Medulla oblongata (tissue), 1 donor: ENCODE results near the gene WNT9B.

Experiments
- DNase-seq: peaks from one replicate; pipeline ENCODE4 v3.0.0-alpha.2; 2015; ENCODE audit errors: extremely low spot score

WNT9B gene

GRCh38 chr17:46851029-46851741 lies at the start of gene WNT9B:
WNT9B (plus strand) TSS chr17:46851583; CDS start chr17:46851639, 56 bp downstream.
- no peak for DNase-seq

- no peak for DNase-seq
Measured at GRCh38 chr17:46802800-46803199, 48.6 kb upstream of the WNT9B start.

GRCh38 chr17:46803544-46803943 lies 47.8 kb upstream of the WNT9B start:
- no peak for DNase-seq

GRCh38 chr17:46805771-46806170 lies 45.6 kb upstream of the WNT9B start:
- DNase-seq: no peak

GRCh38 chr17:46809110-46809571 lies 42.2 kb upstream of the WNT9B start:
- no peak for DNase-seq

- DNase-seq: no peak
Measured at GRCh38 chr17:46810837-46811236, 40.5 kb upstream of the WNT9B start.

GRCh38 chr17:46811978-46812583 lies 39.3 kb upstream of the WNT9B start:
- no peak for DNase-seq

GRCh38 chr17:46812624-46813318 lies 38.6 kb upstream of the WNT9B start:
- DNase-seq: no peak

GRCh38 chr17:46813920-46814319 lies 37.5 kb upstream of the WNT9B start:
- no peak for DNase-seq

- DNase-seq: no peak
Measured at GRCh38 chr17:46814446-46814845, 36.9 kb upstream of the WNT9B start.

GRCh38 chr17:46815474-46816353 lies 35.7 kb upstream of the WNT9B start:
- no peak for DNase-seq

- DNase-seq: no peak
Measured at GRCh38 chr17:46817151-46817900, 34.1 kb upstream of the WNT9B start.

GRCh38 chr17:46817901-46818209 lies 33.5 kb upstream of the WNT9B start:
- DNase-seq: no peak

- no peak for DNase-seq
Measured at GRCh38 chr17:46818316-46818928, 33.0 kb upstream of the WNT9B start, which contains the start of gene WNT3. WNT3 (minus strand) TSS chr17:46818692; CDS start chr17:46818597, 95 bp downstream.

GRCh38 chr17:46818929-46819859 lies 32.2 kb upstream of the WNT9B start:
- DNase-seq: no peak

GRCh38 chr17:46819906-46820351 lies 31.5 kb upstream of the WNT9B start:
- no peak for DNase-seq

GRCh38 chr17:46820592-46821450 lies 30.6 kb upstream of the WNT9B start:
- no peak for DNase-seq
